Subcutaneous abdominal adipose tissue (tissue), 5 donors: Measurements from ENCODE around the gene HRCT1.
"Not testable (repeated sequence)": the region's sequence is repeated elsewhere in the genome, so short reads cannot be mapped to it uniquely, and the experiment has no call there.

Source experiments
- H3K27ac ChIP-seq: one replicate; pipeline ENCODE4 v1.7.0; 2013; ENCODE audit warnings: low read depth, mild to moderate bottlenecking, inconsistent platforms, low read length, moderate library complexity
- H3K27me3 ChIP-seq, 5 donors: one replicate each; pipeline ENCODE4 v1.7.0; 2013; ENCODE audit warnings: low read length in 5 of 5, inconsistent platforms in 1 of 5; ENCODE audit not compliant: control insufficient read depth in 5 of 5, insufficient read depth in 4 of 5
- H3K36me3 ChIP-seq, 5 donors: one replicate each; pipeline ENCODE4 v1.7.0; 2013; ENCODE audit warnings: low read length in 5 of 5; ENCODE audit not compliant: control insufficient read depth in 5 of 5, insufficient read depth in 5 of 5
- H3K4me1 ChIP-seq, 5 donors: one replicate each; pipeline ENCODE4 v1.7.0; 2013; ENCODE audit warnings: low read length in 5 of 5, mild to moderate bottlenecking in 3 of 5, moderate library complexity in 1 of 5; ENCODE audit not compliant: control insufficient read depth in 5 of 5, insufficient read depth in 5 of 5
- H3K4me3 ChIP-seq, 5 donors: one replicate each; pipeline ENCODE4 v1.7.0; 2013; ENCODE audit warnings: low read length in 5 of 5, low read depth in 1 of 5
- H3K9ac ChIP-seq, 5 donors: one replicate each; pipeline ENCODE4 v1.7.0; 2013; ENCODE audit warnings: low read length in 5 of 5, mild to moderate bottlenecking in 4 of 5, moderate library complexity in 3 of 5
- H3K9me3 ChIP-seq, 5 donors: one replicate each; pipeline ENCODE4 v1.7.0; 2013; ENCODE audit warnings: low read length in 5 of 5; ENCODE audit not compliant: control insufficient read depth in 5 of 5
- donor health status: healthy.
- donor health status: healthy.
- donor health status: healthy.
- donor health status: healthy.
- donor health status: healthy.

Gene HRCT1

DNA sequence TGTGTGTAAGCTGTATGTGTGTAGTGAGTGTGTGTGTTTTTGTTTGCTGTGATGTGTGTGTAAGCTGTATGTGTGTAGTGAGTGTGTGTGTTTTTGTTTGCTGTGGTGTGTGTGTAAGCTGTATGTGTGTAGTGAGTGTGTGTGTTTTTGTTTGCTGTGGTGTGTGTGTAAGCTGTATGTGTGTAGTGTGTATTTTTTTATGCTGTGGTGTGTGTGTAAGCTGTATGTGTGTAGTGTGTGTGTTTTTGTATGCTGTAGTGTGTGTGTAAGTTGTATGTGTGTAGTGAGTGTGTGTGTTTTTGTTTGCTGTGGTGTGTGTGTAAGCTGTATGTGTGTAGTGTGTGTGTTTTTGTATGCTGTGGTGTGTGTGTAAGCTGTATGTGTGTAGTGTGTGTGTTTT is 7.4 kb downstream of the HRCT1 start:
- peak overlapping the region; percentile 37 for H3K27ac ChIP-seq
- not testable (repeated sequence) for H3K9me3 ChIP-seq, H3K36me3 ChIP-seq, H3K27me3 ChIP-seq
- peaks cover 15 to 86% (median 48%) of the 10 kb centered on the region in 5 donors for H3K4me1 ChIP-seq
- H3K9ac ChIP-seq = peak overlapping the region in 1 of 5 donors; percentile 74
- peak overlapping the region in 3 of 5 donors; percentile 37 to 64 (median 58) for H3K4me3 ChIP-seq

GRCh38 chr9:35914301-35914807 is 8.4 kb downstream of the HRCT1 start:
- no peaks in the 10 kb centered on the region for H3K9me3 ChIP-seq
- H3K27me3 ChIP-seq = no peaks in the 10 kb centered on the region
- no peak overlapping the region for H3K9ac ChIP-seq
- H3K4me1 ChIP-seq = peaks cover 7 to 83% (median 39%) of the 10 kb centered on the region in 5 donors
- H3K27ac ChIP-seq = no peak overlapping the region
- H3K36me3 ChIP-seq = no peaks in the 10 kb centered on the region
- no peak overlapping the region for H3K4me3 ChIP-seq

GRCh38 chr9:35915681-35916294 is 9.8 kb downstream of the HRCT1 start:
- Histone ChIP-seq H3K9ac (peak overlapping the region in 1 of 5 donors; percentile 41), H3K4me3 (no peak overlapping the region), H3K27me3 (no peaks in the 10 kb centered on the region), H3K9me3 (no peaks in the 10 kb centered on the region), H3K36me3 (no peaks in the 10 kb centered on the region), H3K4me1 (peaks cover 6 to 83% (median 33%) of the 10 kb centered on the region in 5 donors), H3K27ac (no peak overlapping the region)

GRCh38 chr9:35917261-35917660 is 11.3 kb downstream of the HRCT1 start:
- Histone ChIP-seq H3K36me3 (no peaks in the 10 kb centered on the region), H3K27me3 (no peaks in the 10 kb centered on the region), H3K4me3 (no peak overlapping the region), H3K27ac (peak overlapping the region; percentile 69), H3K4me1 (peaks cover 6 to 82% (median 22%) of the 10 kb centered on the region in 5 donors), H3K9ac (peak overlapping the region in 1 of 5 donors; percentile 2), H3K9me3 (no peaks in the 10 kb centered on the region)

DNA sequence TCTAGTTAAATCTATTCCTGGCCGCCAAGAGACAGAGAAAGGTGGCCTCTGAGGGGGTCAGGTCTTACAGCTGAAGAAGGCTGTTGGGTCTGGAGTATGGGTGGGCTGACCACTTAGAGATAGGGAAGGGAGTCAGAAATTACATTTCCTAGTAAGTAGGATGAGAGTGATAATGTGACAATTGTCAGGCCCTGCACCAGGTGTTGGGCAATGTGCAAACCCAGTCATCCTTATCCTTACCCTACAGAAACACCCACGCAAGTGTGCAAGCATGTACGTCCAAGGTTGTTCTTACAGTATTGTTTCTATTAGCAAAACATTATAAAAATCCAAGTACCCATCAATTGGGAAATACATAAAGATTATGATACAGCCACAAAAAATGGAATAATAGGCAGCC is 12.8 kb downstream of the HRCT1 start:
- no peaks in the 10 kb centered on the region for H3K36me3 ChIP-seq
- H3K27ac ChIP-seq = peak overlapping the region; percentile 69
- H3K4me3 ChIP-seq = no peak overlapping the region
- no peak overlapping the region for H3K9ac ChIP-seq
- H3K27me3 ChIP-seq = no peaks in the 10 kb centered on the region
- H3K9me3 ChIP-seq = no peaks in the 10 kb centered on the region
- H3K4me1 ChIP-seq = peaks cover 6 to 86% (median 19%) of the 10 kb centered on the region in 5 donors

DNA sequence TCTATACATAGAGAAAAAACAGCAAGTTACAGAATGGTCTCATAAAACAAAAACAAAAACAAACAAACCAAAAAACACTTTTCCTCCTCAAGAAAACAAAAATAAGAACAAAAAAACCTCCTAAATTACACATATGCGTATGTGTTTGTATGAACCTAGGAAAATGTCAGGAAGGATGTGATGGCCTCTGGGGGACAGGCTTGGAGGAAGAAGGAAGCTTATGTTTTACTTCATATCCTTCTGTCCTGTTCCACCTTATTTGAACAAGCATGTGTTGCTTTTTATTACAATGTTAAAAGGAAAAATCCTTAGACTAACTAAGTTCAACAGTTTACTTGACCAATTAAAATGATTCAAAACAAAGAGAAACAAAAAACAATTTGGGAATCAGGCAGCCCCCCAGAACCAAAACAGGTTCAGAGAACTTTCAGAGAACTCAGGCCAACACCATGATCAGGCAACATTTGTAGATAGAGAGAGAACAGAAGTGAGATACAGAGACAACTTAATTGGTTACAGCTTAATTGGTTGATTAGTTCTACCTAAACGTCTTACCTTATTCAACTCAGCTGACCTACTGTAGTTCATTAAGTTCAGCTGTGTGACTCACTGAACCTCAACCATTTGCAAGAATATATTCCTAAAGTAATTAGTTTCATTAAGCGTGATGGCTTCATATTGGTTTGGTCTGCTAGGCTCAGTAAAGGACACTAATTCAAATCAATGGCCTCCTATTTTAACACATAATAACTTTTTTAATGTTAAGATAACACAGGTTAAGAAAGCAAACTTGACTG is 13.4 kb downstream of the HRCT1 start:
- Histone ChIP-seq H3K27me3 (no peaks in the 10 kb centered on the region), H3K4me1 (peaks cover 3 to 88% (median 23%) of the 10 kb centered on the region in 5 donors), H3K27ac (peak overlapping the region; percentile 69)

GRCh38 chr9:35920051-35920620 is 14.1 kb downstream of the HRCT1 start:
- no peaks in the 10 kb centered on the region for H3K9me3 ChIP-seq
- H3K4me1 ChIP-seq = peaks cover 0 to 88% (median 25%) of the 10 kb centered on the region in 5 donors
- H3K9ac ChIP-seq = peak overlapping the region in 1 of 5 donors; percentile 14
- no peak overlapping the region for H3K4me3 ChIP-seq
- no peaks in the 10 kb centered on the region for H3K36me3 ChIP-seq
- peak overlapping the region; percentile 69 for H3K27ac ChIP-seq
- H3K27me3 ChIP-seq = no peaks in the 10 kb centered on the region

More for the DNA sequence above, 13.4 kb downstream of the HRCT1 start:
- Histone ChIP-seq H3K4me3 (no peak overlapping the region), H3K9me3 (no peaks in the 10 kb centered on the region), H3K9ac (no peak overlapping the region), H3K36me3 (no peaks in the 10 kb centered on the region)

DNA sequence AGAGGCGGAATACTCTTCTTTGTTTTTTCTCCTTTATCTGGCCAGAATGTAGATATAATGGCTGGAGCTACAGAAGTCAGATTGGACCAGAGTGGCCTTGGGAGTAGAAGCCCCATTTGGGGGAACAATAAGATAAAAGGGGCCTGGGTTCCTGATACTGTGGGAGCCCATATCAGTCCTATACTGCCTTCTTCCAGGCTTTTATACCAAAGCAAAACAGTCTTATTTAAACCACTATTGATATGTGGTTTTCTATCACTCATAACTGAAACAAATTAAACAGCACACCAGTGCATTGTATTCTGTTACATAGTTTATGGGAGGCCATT is 17.6 kb downstream of the HRCT1 start:
- Histone ChIP-seq H3K4me3 (no peak overlapping the region), H3K27ac (peak overlapping the region; percentile 73), H3K4me1 (peaks cover 0 to 65% (median 20%) of the 10 kb centered on the region in 5 donors), H3K27me3 (no peaks in the 10 kb centered on the region), H3K9me3 (no peaks in the 10 kb centered on the region), H3K9ac (peak overlapping the region in 1 of 5 donors; percentile 39), H3K36me3 (no peaks in the 10 kb centered on the region)

- H3K4me3 ChIP-seq = peak overlapping the region in 1 of 5 donors; percentile 0
- H3K9ac ChIP-seq = peak overlapping the region in 1 of 5 donors; percentile 39
- H3K27ac ChIP-seq = peak overlapping the region; percentile 73
Observed at GRCh38 chr9:35923927-35924763, 18.1 kb downstream of the HRCT1 start.

More at GRCh38 chr9:35923927-35924763, 18.1 kb downstream of the HRCT1 start:
- H3K27me3 ChIP-seq = no peaks in the 10 kb centered on the region
- no peaks in the 10 kb centered on the region for H3K36me3 ChIP-seq
- peaks cover 1 to 60% (median 20%) of the 10 kb centered on the region in 5 donors for H3K4me1 ChIP-seq
- no peaks in the 10 kb centered on the region for H3K9me3 ChIP-seq
